Activated CD8-positive, alpha-beta memory T cell treated with anti-CD3 and anti-CD28 coated beads for 48 hours (primary cell): ENCODE data around the gene DTYMK.

Experiments used
- DNase-seq, 3 experiments: peaks; one replicate each; pipeline ENCODE4 v3.0.0-alpha.2; 2020; ENCODE audit warnings: low read depth in 2 of 3, low spot score in 2 of 3

The DTYMK gene

GRCh38 chr2:241686650-241687425, at the start of gene DTYMK:
Gene DTYMK (minus strand): TSS chr2:241686815. CDS start chr2:241686783, 32 bp downstream.
- DNase-seq = peak; percentile 90 to 93 (median 93)

- DNase-seq = no peak
Observed at GRCh38 chr2:241736111-241736510, 49.5 kb upstream of the DTYMK start.

- peak; percentile 86 to 96 (median 92) for DNase-seq
Observed at GRCh38 chr2:241734467-241735208, 48.0 kb upstream of the DTYMK start, which contains the start of gene D2HGDH. Gene D2HGDH (plus strand): TSS chr2:241734630. CDS start chr2:241735225, 595 bp downstream.

GRCh38 chr2:241734208-241734466, 47.5 kb upstream of the DTYMK start:
- no peak for DNase-seq

GRCh38 chr2:241733391-241734207, 47.0 kb upstream of the DTYMK start:
- DNase-seq = no peak

GRCh38 chr2:241732513-241733186, 46.0 kb upstream of the DTYMK start:
- DNase-seq = peak in 1 of 3 experiments; percentile 44

GRCh38 chr2:241730671-241731293, 44.2 kb upstream of the DTYMK start:
- no peak for DNase-seq

GRCh38 chr2:241729868-241730267, 43.3 kb upstream of the DTYMK start:
- DNase-seq = no peak

- no peak for DNase-seq
Observed at GRCh38 chr2:241728627-241729026, 42.0 kb upstream of the DTYMK start.

- DNase-seq = no peak
Observed at GRCh38 chr2:241728000-241728399, 41.4 kb upstream of the DTYMK start.

- no peak for DNase-seq
Observed at GRCh38 chr2:241726459-241726858, 39.8 kb upstream of the DTYMK start.

GRCh38 chr2:241724975-241725870, 38.6 kb upstream of the DTYMK start:
- DNase-seq = no peak

- no peak for DNase-seq
Observed at GRCh38 chr2:241724259-241724974, 37.8 kb upstream of the DTYMK start.

- DNase-seq = no peak
Observed at GRCh38 chr2:241722896-241723454, 36.4 kb upstream of the DTYMK start.

- DNase-seq = no peak
Observed at GRCh38 chr2:241721852-241722251, 35.2 kb upstream of the DTYMK start.

- DNase-seq = no peak
Observed at GRCh38 chr2:241720560-241720959, 33.9 kb upstream of the DTYMK start.

- no peak for DNase-seq
Observed at GRCh38 chr2:241720099-241720498, 33.5 kb upstream of the DTYMK start.

- DNase-seq = no peak
Observed at GRCh38 chr2:241719093-241719492, 32.5 kb upstream of the DTYMK start.

GRCh38 chr2:241708879-241709278, 22.3 kb upstream of the DTYMK start:
- no peak for DNase-seq
